HG03457 (cell line): ENCODE results near the gene DIP2A.

Experiments used
- ATAC-seq: cut with Tn5 transposase; IDR thresholded peaks from one replicate; pipeline ENCODE4 v1.9.1; 2021; ENCODE audit warnings: moderate number of reproducible peaks; ENCODE audit not compliant: unreplicated experiment

DIP2A gene

DNA sequence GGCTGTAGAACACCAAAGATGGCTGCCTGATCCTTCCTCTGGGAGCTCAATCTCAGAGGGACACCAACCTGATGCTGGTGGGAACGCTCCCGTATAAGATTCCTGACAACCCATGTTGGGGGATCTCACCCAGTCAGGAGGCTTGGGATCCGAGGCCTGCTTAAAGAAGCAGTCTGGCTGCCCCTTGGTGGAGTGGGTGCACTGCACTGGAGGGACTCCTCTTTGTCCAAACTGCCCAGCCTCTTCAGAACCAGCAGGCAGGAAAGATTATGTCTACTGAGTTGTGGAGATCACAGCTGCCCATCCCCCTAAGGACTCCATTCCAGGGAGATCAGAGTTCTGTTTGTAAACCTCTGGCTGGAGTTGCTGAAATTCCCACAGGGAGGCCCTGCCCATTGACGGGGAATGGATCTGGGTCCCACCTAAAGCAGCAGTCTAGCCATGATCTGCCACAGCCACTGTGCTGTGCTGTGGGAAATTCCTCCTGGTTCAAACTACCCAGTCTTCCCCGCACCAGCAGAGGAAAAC is 123.2 kb downstream of the DIP2A start:
- ATAC-seq = no peak

DNA sequence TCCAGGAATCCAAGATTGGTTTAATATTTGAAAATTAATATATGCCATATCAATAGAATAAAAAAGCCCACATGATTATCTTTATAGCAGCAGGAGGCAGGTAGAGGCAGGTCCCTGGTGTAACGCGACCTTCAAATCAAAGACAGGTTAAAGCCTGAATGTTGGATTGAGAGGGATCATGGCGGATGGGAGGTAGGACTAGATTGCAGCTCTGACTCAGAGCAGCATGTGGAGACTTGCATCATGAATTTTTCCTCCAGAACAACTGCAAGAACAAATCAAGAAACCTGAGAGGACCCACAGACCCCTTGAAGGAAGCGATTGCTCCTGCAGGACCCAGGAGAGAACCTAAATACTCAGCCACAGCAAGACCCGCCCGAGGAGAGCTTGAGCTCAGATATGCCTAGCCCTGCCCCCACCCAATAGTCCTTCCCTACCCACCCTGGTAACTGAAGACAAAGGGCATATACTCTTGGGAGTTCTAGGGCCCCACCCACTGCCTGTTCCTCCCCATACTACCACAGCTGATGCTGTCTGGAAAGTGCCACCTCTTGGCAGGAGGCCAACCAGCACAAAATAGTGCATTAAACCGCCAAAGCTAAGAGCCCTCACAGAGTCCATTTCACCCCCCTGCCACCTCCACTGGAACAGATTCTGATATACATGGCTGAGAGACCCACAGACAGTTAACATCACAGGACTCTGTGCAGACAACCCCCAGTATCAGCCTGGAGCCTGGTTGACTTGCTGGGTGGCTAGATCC is 126.7 kb downstream of the DIP2A start:
- no peak for ATAC-seq

DNA sequence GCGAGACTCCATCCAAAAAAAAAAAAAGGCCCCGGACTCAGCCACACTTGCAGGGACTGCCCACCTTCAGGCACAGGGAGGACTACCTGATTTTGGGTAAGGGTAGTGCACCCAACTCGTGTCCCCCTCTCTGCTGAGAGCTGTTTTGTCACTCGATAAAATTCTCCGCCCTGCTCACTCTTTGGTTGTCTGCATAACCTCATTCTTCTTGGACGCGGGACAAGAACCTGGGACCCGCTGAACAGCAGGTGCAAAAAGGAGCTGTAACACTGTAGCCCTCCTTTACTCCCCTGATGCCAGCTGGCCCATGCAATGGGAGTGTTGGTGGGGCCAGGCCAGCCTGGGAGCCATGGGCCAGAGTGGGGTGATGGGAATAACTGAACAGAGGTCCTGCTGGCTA is 135.6 kb downstream of the DIP2A start:
- no peak for ATAC-seq

DNA sequence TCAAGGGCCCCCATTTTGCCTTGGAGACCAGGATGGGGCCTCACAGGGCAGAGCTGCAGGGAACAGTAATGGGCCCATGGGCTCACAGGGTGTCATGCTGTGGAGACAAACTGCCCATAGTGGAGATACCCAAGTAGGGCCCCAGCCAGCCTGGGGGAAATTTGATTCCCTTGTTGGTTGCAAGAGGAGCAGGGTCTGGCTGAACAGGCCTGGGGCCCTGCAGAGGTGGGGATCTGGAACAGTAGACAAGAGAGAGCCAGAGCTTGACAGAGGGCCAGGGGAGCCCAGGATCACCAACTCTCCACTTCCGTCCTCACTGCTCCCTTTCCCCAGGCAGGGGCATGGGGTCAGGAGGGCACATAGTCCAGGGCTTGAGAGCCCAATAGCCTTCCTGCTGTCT is 137.5 kb downstream of the DIP2A start:
- no peak for ATAC-seq

DNA sequence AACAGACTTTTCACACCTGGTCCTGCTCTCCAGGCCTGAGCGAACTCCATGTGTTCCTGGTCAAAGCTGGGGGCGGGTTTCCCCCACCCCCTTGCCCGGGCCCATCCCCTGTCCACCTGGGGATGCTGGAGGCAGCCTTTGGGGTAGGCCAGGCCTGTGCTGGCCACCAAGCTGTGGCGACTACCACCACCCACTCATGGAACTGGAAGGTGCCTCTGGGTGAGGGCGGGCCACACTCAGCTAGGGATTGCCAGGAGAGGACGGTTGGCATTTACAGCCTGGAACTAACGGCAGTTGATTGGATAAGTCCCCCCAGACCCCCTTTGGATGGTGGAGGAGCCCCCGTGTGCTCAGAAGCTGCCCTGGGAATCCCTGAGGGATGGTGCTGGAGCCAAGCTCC is 138.3 kb downstream of the DIP2A start:
- no peak for ATAC-seq

DNA sequence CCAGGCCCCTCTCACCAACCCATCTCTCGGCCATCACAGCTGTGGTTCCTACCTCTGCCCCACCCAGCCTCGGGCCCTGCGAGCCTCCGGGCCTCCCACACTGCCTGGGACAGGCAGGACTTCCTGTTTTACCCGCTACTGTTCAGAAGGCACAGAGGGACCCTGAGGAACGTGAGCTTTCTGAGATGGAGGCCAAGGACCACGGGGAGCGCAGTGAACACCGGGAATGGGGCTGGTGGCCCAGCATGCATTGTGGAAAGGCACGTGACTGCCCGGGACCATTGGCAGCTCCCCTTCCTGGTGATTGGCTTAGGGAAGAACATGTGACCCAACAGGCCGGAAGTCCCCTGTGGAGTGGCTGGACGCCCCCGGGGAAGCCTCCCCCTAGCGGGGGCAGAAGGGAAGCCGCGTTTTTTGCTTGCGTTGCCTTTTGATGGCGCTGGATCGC is 139.2 kb downstream of the DIP2A start:
- no peak for ATAC-seq

DNA sequence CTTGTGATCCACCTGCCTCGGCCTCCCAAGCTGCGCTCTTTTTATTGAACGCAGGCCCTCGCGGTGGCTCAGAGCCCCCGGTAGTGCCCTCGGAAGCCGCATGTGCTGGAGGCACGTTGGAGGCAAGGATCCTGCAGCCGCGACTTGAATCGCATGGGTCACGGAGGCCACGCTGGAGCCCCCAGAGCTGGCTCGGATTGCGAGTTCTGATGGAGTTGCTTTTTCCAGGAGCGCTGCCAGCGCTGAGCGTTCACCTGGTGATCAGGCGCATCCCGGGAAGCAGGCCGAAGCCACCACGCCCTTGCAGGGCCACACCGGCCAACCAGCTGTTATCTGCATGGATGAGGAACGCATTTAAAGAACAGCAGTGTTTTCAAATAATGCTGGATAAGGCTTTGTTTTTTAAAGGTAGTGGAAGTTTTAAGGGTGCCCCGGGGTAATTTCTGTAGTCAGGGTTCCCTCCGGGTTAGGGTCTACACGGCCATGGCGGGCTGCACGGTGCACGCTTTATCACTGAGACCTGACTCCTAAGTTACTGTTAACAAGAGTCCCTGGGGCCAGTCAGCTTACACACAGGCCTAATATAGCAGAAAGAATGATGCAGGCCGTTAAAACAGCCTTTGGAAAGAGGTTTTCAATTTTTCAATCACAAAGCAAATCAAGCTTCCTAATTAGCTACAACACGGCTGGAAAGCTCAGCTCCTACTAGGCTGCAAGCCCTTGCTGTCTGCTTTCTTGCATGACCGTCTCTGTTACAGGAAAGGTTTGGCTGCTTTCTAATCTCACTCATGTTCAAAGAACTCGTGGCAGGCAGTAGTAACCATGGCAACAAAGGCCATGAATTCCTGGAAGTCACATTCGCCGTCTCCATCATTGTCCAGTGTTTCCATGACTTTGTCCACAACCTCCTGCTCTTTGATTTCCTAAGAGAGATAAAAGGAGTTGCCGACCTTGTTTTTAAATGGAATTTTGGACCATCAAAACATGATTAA is 140.2 kb downstream of the DIP2A start:
- no peak for ATAC-seq

DNA sequence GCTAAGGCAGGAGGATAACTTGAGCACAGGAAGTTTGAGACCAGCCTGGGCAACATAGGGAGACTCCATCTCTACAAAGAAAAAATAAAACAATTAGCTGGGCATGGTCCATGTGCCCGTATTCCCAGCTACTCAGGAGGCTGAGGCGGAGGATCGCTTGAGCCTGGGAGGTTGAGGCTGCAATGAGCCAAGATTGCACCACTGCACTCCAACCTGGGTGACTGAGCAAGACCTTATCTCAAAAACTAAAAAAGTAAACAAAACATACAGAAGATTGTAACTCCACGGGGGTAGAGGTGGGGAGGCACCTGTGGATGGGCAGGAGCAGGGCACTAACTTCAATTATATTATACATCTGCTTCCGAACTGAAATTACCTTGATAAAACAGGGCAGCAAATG is 141.6 kb downstream of the DIP2A start:
- ATAC-seq = no peak

DNA sequence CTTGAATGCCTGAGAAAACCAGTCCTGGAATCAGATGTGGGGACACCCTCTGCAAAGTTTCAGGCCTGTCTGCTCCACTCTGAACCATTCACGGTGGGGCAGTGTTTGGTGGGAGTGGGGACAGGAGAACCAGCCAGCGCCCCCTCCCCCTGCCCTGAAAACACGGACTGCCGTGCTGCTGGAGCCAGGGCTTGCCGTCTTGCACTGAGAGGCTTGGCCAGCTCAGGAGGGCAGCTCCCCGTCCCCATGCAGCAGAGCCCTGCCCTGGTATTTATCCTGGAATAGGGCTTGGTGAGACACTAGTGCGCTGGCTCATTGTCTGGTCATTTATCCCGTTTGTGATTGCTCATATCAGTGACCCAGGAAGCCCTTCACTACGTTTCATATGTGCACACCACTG is 142.3 kb downstream of the DIP2A start:
- no peak for ATAC-seq

DNA sequence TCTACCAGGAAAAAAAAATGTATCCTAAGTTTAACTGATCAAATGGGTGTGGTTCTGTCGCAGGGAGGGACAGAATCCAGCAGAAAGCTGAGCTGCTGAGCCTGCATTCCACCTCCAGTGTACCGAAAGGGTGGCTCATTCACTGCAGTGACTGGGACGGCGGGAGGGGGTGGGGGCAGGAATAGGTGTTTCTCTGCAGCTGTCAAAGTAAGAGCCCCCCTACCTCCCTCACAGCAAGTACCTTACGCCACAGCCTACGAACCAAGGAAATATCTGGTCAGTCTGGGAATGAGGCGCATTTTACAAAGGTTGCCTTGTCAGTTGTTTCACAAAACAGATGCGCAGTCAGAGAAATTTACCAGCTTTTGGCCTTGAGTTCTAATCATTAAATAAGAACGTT is 144.5 kb downstream of the DIP2A start:
- no peak for ATAC-seq

DNA sequence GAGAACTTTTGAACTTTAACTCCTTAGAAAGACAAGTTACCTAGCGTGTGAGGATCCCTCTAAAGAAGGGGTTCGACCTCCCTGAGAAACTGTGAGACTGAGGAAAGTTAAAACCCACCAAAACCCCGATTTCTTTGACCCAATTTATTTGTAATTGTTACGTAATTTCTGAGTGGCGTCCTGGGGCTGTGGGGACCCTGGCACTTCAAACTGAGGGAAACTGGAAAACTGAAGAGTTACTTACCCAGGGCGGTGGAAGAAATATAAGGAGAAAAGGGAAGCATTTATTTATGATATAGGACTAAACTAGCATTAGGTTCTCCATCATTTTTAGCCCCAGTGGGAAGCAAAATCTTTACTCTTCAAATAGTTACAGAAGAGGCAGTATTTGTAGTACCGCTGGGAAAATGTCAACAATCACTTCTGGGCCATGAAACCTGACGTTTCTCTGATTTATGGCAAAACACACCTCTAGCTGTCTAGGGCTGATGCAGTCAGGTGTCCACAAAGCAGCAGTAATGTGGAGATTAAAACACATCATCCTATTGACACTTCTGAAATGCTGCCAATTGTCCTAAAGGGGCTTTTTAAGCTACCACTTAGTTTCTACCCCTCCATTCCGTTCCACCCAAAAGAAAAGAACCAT is 145.8 kb downstream of the DIP2A start:
- no peak for ATAC-seq

DNA sequence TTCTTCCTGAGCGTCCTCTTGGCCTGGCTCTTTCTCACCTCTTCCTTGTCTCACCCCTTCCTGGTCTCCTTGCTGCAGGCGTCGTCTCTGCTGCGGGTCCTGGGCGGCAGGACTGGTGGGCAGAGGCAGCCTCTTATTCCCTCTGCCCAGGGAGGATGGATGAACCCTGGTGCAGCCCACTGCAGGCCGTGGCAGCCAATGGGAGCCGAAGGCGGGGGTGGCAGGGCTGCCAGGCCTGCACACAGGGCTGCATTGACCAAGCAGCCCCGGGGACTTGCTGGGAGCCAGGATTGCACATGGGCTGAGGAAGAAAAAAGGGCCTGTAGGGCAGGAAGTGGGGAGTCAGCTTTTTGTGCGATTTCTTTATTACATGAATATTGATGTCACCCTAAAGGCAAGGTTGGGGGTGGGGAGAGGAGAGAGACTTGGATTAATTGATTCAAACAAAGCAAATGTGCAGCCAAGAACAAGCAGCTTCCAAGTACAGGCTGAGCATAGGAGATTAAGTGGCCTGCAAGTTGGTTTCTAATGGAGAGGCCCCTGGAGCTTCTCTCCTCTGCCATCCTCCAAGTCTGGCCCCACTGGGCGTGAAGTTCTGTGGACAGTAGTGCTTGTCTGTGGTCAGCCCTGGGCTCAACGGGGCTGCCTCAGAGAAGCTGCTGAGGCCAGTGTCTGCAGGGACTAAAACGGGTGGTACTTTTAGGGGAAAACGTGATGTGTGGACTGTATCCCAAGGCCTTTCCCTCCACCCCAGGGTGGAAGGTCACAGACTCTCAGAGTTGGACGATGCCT is 146.5 kb downstream of the DIP2A start, which contains the start of gene S100B:
Gene S100B, minus strand, starts transcription at position 108 of the 792 bp plus-strand sequence. CDS start 2,667 bp downstream, outside the sequence.
- no peak for ATAC-seq

DNA sequence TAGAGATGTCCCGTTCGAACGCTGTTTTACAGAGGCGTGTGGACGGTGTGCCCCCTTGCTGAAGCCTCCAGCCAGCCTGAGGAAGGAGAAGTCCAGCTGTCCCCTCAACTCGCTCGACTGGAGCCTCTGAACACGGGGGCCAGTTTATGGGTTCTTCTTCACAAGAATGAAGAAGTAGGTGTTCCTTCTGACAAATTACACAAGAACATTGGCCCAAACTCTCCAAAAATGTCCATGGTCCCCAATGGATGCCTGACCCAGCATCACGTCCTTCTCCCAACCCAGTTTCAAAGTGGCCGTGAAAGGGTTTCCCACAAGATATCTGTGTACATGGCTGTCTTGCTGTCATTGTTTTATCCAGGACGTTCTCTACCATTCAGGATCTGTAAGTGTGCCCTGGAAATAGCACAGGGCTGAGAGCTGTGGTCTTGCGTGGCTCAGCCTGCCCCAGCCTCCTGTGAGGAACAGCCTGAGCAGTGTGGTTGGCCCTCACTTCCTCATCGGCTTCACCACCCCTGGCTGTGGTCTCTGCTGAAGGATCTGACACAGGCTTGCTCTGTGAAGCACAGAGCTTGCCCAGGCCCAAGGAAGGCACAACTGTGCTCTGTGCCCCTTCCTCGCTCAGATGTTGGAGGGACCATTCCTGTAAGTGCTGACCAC is 147.2 kb downstream of the DIP2A start:
- no peak for ATAC-seq

DNA sequence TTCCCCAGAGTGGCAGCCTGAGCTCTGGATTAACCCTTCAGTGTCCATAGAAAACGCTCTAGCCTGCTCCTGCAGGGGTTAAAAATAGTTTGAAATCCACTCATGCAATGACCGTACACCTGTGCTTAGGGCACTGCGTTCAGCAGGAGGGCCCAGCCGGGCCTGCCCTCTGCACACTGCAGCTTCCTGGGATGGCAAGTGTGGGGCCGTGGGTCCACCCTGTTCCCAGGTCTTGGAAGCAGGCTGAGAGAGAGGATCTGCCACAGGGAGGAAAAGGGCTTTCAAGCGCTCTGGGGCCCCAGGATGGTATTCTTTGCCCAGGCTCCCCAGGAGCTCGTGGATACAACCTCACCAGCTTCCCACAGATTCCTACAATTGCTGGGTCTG is 147.7 kb downstream of the DIP2A start:
- no peak for ATAC-seq

DNA sequence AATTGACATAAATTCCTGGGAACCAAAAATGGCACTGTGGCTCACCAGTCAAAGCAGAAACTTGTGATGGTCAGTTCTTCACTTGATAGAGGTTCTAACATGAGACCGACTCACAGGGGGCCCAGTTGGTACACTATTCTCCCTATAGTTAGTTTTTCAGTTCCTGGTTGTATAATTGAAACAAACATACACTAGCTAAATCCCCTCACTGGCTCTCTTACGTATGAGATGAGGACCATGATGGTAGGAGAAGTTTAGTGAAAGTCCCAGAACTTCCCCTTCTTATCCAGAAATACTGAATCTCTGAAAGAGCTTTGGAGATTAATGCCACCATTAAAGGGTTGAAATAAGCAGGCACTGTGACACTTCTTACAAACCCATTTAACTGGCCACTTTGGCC is 148.9 kb downstream of the DIP2A start:
- no peak for ATAC-seq

DNA sequence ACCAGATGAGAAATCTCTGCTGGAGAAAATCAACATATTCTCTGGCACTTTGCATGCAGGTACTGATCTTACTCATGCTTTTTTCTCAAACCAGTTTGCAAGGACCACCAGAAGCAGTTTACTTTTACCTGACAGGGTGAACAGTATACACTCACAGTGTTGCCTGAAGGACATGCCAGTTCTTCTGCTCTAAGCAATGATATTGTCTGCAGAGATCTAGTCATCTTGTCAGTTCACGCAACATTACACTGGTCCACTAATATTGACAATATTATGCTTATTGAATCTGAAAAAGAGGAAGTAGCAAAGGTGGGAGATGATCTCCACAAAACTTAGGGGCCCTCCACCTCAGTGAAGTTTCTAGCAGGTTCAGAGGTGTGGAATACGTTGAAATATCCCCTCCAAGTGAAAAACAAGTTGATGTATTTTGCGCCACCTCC is 150.0 kb downstream of the DIP2A start:
- no peak for ATAC-seq

DNA sequence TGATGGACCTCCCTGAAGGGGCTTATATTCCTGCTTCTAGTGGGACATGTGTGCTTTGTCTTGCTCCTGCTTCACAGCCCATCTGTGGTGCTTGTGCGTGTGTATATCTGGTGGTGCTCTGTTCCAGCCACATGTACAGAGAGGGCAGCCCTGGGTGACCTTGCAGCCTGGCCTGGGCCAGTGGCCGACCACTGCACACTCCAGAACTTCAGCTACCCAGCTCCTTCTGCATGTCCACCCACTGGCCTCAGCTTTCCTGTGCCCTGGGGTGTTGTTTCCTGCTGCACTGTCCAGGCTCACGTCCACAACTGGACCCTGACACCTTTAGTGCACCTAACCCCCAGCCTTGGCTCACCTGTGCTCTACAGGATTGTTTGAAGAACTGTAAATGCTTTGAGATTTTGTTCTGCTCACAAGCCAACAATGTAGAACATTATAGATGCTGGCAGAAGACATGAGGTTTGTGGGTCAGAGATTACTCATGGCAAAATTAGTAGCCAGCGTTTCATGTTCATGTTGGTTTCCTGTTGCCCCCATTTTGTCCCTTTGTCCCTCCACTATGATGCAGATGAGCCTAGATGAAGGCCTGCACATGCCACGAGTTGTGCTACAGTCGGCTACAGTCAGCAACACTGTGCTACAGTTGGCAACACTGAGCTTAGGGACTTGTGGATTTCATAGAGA is 151.5 kb downstream of the DIP2A start:
- ATAC-seq = no peak

DNA sequence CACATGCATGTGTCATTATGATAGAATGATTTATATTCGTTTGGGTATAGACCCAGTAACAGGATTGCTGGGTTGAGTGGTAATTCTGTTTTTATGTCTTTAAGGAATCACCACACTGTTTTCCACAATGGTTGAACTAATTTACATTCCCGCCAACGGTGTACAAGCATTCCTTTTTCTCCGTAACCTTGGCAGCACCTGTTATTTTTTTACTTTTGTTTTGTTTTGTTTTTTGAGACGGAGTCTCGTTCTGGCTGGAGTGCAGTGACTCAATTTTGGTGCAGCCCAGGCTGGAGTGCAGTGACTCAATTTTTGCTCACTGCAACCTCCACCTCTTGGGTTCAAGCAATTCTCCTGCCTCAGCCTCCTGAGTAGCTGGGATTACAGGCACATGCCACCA is 154.7 kb downstream of the DIP2A start:
- ATAC-seq = no peak

DNA sequence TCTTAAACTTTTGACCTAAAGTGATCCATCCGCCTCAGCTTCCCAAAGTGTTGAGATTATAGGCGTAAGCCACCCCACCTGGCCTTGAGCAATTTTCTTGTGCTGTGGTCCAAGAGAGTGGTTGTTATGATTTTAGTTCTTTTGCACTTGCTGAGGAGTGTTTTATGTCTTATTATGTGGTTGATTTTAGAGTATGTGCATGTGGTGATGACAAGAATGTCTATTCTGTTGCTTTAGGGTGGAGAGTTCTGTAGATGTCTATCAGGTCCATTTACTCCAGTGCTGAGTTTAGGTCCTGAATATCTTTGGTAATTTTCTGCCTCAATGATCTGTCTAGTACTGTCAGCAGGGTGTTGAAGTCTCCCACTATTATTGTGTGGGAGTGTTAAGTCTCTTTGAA is 157.4 kb downstream of the DIP2A start:
- ATAC-seq = no peak
